Gastrocnemius medialis (tissue), 4 donors: ENCODE measurements around the gene OR51B4. TPM values are rescaled to one million over a fixed set of nuclear protein-coding genes. Genes with fewer than 3 reads are reported as not detected.
A peak's percentile ranks its signal among the peaks of the same experiment; 100 is the strongest.

Experiments
- ATAC-seq, 2 donors: fragments of 150-250 bp; one replicate each; pipeline ENCODE4 v1.9.1; 2016
- DNase-seq, 2 donors: peaks; one replicate each; pipeline ENCODE4 v3.0.0-alpha.2; 2019
- H3K27ac ChIP-seq, 4 donors: fragments of 200-600 bp; sonication (generic); 1 replicate in 1 of 4; 2 replicates in 3 of 4; pipeline ENCODE4 v1.5.1; 2016 to 2018; ENCODE audit warnings: mild to moderate bottlenecking in 2 of 4, moderate library complexity in 1 of 4
- H3K27me3 ChIP-seq, 3 donors: fragments of 200-600 bp; sonication (generic) in 2 of 3; 1 replicate in 1 of 3; 2 replicates in 2 of 3; pipeline versions ENCODE4 v1.5.1 to v1.6.0; 2016 to 2019; ENCODE audit warnings: mild to moderate bottlenecking in 1 of 3, moderate library complexity in 1 of 3
- H3K36me3 ChIP-seq, 2 donors: fragments of 200-600 bp; sonication (generic) in 1 of 2; one replicate each; pipeline ENCODE4 v1.5.1; 2017 to 2018
- H3K4me1 ChIP-seq, 2 donors: fragments of 200-600 bp; sonication (generic) in 1 of 2; one replicate each; pipeline ENCODE4 v1.5.1; 2016 to 2017; ENCODE audit warnings: mild to moderate bottlenecking in 2 of 2
- H3K4me3 ChIP-seq, 4 donors: fragments of 200-600 bp; sonication (generic) in 3 of 4; 1 replicate in 1 of 4; 2 replicates in 3 of 4; pipeline ENCODE4 v1.5.1; 2016 to 2019; ENCODE audit warnings: mild to moderate bottlenecking in 2 of 4
- H3K9me3 ChIP-seq, 3 donors: fragments of 200-600 bp; sonication (generic) in 2 of 3; 1 replicate in 1 of 3; 2 replicates in 2 of 3; pipeline ENCODE4 v1.5.1; 2016 to 2019
- POLR2A ChIP-seq, 2 donors: fragments of 450-650 bp; IDR thresholded peaks; one replicate each; pipeline ENCODE4 v1.6.1; 2017; ENCODE audit warnings: antibody characterized with exemption in 2 of 2, mild to moderate bottlenecking in 2 of 2, moderate library complexity in 2 of 2
- in situ Hi-C, 4 donors: fragments of 200-750 bp; cut with MboI; loops; one replicate each; pipeline versions ENCODE4 v1.15.0 to v1.8.0; 2017; ENCODE audit warnings: low sequenced_read_pairs in 4 of 4
- intact Hi-C: fragments of 100-400 bp; cut with DNase I; formaldehyde crosslinking; loops from one replicate; pipeline ENCODE4 v1.15.1; 2023; ENCODE audit warnings: low total_unique reads
- total RNA-seq, 4 donors: library from RNA; depleted of rRNA; stranded (reverse); fragments of >200 nt; gene quantifications; one replicate each; pipeline versions ENCODE4 v1.1.0 to v1.2.3, GENCODE V29; 2016
- TF ChIP-seq, protein P1 (sequence below), 5 experiments: fragments of 450-650 bp in 3 of 5; fragments of 200-600 bp in 2 of 5; sonication (generic) in 2 of 5; IDR thresholded peaks in 4 of 5; conservative IDR thresholded peaks in 1 of 5; 1 replicate in 4 of 5; 2 replicates in 1 of 5; pipeline ENCODE4 v1.5.1; 2016 to 2019; ENCODE audit warnings: antibody characterized with exemption in 5 of 5, mild to moderate bottlenecking in 3 of 5, moderate library complexity in 3 of 5

OR51B4 gene
- total RNA-seq, 4 donors from 2014 or later, result not detected

DNA sequence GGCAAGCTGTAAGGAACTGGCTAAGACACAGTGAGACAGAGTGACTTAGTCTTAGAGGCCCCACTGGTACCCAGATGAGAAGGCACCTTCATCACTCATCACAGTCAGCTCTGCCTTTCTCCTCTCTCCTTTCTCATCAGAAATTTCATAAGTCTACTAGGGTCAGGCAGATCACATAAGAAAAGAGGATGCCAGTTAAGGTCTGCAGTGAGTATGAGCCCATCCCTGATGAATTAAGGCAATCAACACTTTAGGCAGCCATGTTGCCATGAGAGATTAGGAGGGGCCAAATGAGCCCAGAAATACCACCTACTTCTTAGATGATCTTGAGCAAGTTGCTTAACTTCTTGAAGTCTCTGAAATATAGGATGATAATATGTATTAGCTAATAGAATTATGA lies 20.1 kb downstream of the OR51B4 start:
- H3K9me3 ChIP-seq, result no peaks in the 10 kb centered on the region
- H3K27me3 ChIP-seq, result no peaks in the 10 kb centered on the region
- ATAC-seq, result no peak
- no peaks in the 10 kb centered on the region for H3K4me1 ChIP-seq
- no peaks in the 10 kb centered on the region for H3K36me3 ChIP-seq
- no peak for TF ChIP-seq POLR2A (IDR thresholded peaks at IDR 0.05)
- TF ChIP-seq, protein P1, sequence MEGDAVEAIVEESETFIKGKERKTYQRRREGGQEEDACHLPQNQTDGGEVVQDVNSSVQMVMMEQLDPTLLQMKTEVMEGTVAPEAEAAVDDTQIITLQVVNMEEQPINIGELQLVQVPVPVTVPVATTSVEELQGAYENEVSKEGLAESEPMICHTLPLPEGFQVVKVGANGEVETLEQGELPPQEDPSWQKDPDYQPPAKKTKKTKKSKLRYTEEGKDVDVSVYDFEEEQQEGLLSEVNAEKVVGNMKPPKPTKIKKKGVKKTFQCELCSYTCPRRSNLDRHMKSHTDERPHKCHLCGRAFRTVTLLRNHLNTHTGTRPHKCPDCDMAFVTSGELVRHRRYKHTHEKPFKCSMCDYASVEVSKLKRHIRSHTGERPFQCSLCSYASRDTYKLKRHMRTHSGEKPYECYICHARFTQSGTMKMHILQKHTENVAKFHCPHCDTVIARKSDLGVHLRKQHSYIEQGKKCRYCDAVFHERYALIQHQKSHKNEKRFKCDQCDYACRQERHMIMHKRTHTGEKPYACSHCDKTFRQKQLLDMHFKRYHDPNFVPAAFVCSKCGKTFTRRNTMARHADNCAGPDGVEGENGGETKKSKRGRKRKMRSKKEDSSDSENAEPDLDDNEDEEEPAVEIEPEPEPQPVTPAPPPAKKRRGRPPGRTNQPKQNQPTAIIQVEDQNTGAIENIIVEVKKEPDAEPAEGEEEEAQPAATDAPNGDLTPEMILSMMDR (IDR thresholded peaks at IDR 0.05 in 4 of 5, conservative IDR thresholded peaks at IDR 0.05 in 1 of 5), result no peak
- no peak for DNase-seq
- intact Hi-C loops (no loop called here), in situ Hi-C loops (no loop called here)
- no peak overlapping the region for H3K27ac ChIP-seq
- no peak overlapping the region for H3K4me3 ChIP-seq

DNA sequence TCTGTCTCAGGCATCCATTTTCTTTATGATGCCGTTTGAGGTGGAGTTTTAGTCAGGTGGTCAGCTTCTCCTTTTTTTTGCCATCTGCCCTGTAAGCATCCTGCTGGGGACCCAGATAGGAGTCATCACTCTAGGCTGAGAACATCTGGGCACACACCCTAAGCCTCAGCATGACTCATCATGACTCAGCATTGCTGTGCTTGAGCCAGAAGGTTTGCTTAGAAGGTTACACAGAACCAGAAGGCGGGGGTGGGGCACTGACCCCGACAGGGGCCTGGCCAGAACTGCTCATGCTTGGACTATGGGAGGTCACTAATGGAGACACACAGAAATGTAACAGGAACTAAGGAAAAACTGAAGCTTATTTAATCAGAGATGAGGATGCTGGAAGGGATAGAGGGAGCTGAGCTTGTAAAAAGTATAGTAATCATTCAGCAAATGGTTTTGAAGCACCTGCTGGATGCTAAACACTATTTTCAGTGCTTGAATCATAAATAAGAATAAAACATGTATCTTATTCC lies 21.1 kb downstream of the OR51B4 start:
- Histone ChIP-seq H3K27me3 (no peaks in the 10 kb centered on the region), H3K9me3 (no peaks in the 10 kb centered on the region), H3K4me1 (no peaks in the 10 kb centered on the region), H3K36me3 (no peaks in the 10 kb centered on the region), H3K27ac (no peak overlapping the region), H3K4me3 (no peak overlapping the region)
- in situ Hi-C loops, result no loop called here
- intact Hi-C loops, result no loop called here
- TF ChIP-seq, protein P1 (IDR thresholded peaks at IDR 0.05 in 4 of 5, conservative IDR thresholded peaks at IDR 0.05 in 1 of 5), result no peak
- TF ChIP-seq POLR2A (IDR thresholded peaks at IDR 0.05), result no peak
- ATAC-seq, result peak in 1 of 2 donors; percentile 36
- DNase-seq, result no peak

DNA sequence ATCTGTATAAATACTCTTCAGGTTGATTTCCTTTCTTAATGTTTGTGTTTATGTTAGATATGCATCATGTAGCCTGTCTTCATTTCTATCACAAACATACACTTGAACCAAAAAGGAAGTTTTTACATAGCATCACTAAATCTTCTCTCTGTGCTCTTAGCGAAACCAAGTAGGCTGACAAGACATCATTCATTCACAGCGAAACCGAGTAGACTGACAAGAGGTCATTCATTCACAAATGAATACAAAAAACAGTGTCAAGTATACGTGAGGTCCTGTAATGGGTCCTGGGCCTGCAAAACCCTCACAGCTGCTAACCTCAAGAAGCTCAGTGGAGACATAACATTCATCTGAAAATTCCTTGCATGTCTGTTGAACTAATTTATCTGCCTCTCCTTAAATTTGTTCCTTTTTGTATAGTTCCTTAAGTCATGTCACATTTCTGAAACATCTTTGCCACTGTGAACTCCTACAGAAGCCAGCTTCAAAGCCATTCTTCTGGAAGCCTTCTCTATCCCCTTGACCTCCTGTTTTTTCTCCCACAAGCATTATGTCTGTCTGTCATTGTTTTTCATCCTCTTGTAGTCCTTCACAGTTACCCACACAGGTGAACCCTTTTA lies 22.2 kb downstream of the OR51B4 start:
- DNase-seq (no peak), ATAC-seq (no peak)
- Histone ChIP-seq H3K4me3 (no peak overlapping the region), H3K27ac (no peak overlapping the region), H3K27me3 (no peaks in the 10 kb centered on the region), H3K4me1 (no peaks in the 10 kb centered on the region), H3K9me3 (no peaks in the 10 kb centered on the region), H3K36me3 (no peaks in the 10 kb centered on the region)
- in situ Hi-C loops, result no loop called here
- intact Hi-C loops, result no loop called here
- TF ChIP-seq, protein P1 (IDR thresholded peaks at IDR 0.05 in 4 of 5, conservative IDR thresholded peaks at IDR 0.05 in 1 of 5), result no peak
- TF ChIP-seq POLR2A (IDR thresholded peaks at IDR 0.05), result no peak

DNA sequence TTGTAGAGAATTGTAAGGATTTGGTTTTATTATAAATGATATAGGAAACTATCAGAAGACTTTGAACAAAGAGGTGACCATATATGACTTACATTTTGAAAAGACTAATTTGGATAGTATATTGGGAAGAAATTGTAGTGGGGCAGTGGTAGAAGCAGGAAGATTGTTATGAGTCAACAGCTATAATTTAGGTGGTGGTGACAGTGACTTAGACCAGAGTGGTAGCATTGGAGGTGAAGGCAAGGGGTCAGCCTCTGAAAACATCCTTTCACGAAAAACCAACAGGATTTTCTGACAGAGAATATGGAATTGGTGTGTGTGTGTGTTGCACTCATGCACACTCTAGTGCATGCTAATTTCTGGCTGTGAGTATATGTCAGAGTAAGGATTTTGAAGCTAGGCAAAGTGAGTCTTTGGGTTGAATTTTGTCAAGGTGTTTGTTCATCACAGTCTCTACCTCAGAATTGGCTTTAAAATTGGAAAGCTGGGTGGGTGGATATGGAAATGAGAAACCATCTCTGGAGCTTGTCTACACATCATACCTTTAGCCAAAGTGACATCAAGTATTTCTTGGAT lies 23.9 kb downstream of the OR51B4 start:
- H3K4me1 ChIP-seq, result no peaks in the 10 kb centered on the region
- no peaks in the 10 kb centered on the region for H3K9me3 ChIP-seq
- no peaks in the 10 kb centered on the region for H3K27me3 ChIP-seq
- in situ Hi-C loops (no loop called here), intact Hi-C loops (no loop called here)
- no peak for ATAC-seq
- no peak overlapping the region for H3K4me3 ChIP-seq
- H3K36me3 ChIP-seq, result no peaks in the 10 kb centered on the region
- no peak for DNase-seq
- H3K27ac ChIP-seq, result no peak overlapping the region
- TF ChIP-seq, protein P1 (IDR thresholded peaks at IDR 0.05 in 4 of 5, conservative IDR thresholded peaks at IDR 0.05 in 1 of 5), result no peak
- TF ChIP-seq POLR2A (IDR thresholded peaks at IDR 0.05), result no peak
